Measurements from ENCODE around the gene ARHGAP31. TPM values are rescaled to one million over a fixed set of nuclear protein-coding genes. Genes with fewer than 3 reads are reported as not detected.

ARHGAP31 gene
- total and polyA plus RNA-seq, 3 experiments from 2014 or later: 3.4 to 25.8 (median 24.2) TPM

DNA sequence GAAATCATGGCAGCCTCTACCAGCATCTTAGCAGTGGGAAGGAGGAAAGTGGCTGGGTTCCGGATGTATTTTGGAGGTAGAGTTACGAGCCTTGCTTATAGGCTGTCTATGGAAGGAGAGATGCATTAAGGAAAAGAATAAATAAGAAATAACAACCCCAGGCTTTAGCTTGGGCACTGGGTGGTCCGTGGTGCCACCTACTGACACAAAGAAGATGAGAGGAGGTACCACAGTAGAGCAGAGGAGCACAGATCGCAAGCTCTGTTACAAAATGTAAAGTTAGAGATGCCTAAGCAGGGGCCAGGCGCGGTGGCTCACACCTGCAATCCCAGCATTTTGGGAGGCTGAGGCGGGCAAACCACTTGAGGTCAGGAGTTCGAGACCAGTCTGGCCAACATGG is 94.4 kb downstream of the ARHGAP31 start:
- no peaks in the 10 kb centered on the region for H3K36me3 ChIP-seq (ENCODE audit: insufficient read depth, low read length)
- Mint-ChIP-seq H3K36me3 (peaks cover 0 to 54% (median 19%) of the 10 kb centered on the region in 3 donors), H3K27ac (peak overlapping the region in 2 of 8 donors; percentile 38 to 64), H3K4me1 (no peaks in the 10 kb centered on the region), H3K4me3 (no peak overlapping the region), H3K27me3 (no peaks in the 10 kb centered on the region), H3K9me3 (no peaks in the 10 kb centered on the region)
- ChIA-PET POLR2A (no interaction called here), CTCF (interaction anchor here (0.7 to 1.9 kb wide), 5 partner anchors 113 to 505 kb away, joined by 3 to 26 read pairs (median 4); partner anchors contain the start of gene B4GALT4)
- H3K27me3 ChIP-seq (ENCODE audit: insufficient read depth, low read length, poor library complexity, severe bottlenecking): no peaks in the 10 kb centered on the region
- no peak overlapping the region for H3K27ac ChIP-seq (ENCODE audit: low read depth, low read length)
- H3K4me3 ChIP-seq (ENCODE audit: low read length): no peak overlapping the region
- DNase-seq: no peak
- H3K9me3 ChIP-seq (ENCODE audit: low read length): no peaks in the 10 kb centered on the region
- no peaks in the 10 kb centered on the region for H3K4me1 ChIP-seq (ENCODE audit: insufficient read depth, low read length)

DNA sequence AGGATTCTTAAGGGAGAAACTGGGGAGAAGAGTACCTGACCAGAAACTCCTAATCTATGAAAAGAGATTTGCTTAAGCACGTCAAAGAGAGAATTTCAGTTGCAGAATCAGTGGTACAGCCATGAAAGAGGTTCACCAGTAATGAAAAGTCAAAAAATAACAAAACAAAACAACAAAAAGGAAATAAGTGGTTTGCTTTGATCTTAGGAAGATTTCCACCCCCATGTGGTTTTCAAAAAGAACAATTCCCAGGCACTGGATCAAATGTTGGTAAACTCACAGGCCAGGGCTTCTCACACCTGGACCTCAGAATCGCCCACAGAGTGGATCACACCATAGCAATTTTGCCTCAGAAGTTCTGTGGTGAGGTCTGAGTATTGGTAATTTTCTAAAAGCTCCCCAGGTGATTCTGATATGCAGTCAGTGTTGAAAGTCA is 101.8 kb downstream of the ARHGAP31 start:
- H3K36me3 Mint-ChIP-seq: peaks cover 14 to 48% (median 15%) of the 10 kb centered on the region in 3 donors
- no peaks in the 10 kb centered on the region for H3K27me3 ChIP-seq (ENCODE audit: insufficient read depth, low read length, poor library complexity, severe bottlenecking)
- no peaks in the 10 kb centered on the region for H3K27me3 Mint-ChIP-seq

DNA sequence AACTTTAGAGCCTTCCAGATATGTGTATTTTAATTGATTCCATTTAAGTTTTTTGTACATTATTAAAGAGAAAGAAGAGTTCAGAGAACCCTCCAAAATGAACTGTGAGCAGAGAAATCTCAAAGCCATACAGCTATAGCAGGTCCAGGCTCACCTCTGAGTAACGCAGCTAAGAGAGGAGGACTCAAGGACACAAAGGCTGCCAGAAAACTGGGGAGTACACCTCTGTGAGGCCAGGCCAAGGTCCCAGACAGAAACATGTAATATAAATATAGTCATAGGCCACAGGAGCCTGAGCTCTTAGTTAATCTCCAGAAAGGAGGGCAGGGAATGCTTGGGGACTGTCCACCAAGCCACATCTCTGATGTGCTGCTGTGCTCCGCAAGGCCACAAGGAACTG is 102.7 kb downstream of the ARHGAP31 start:
- DNase-seq: no peak
- Mint-ChIP-seq H3K27ac (peak overlapping the region in 3 of 8 donors; percentile 13 to 58 (median 18)), H3K36me3 (peaks cover 13 to 48% (median 15%) of the 10 kb centered on the region in 3 donors), H3K4me1 (peaks cover 6 to 16% (median 12%) of the 10 kb centered on the region in 3 donors), H3K4me3 (no peak overlapping the region), H3K9me3 (no peaks in the 10 kb centered on the region), H3K27me3 (no peaks in the 10 kb centered on the region)
- H3K4me1 ChIP-seq (ENCODE audit: insufficient read depth, low read length): no peaks in the 10 kb centered on the region
- H3K27me3 ChIP-seq (ENCODE audit: insufficient read depth, low read length, poor library complexity, severe bottlenecking): no peaks in the 10 kb centered on the region
- H3K36me3 ChIP-seq (ENCODE audit: insufficient read depth, low read length): peaks cover 5% of the 10 kb centered on the region
- ChIA-PET POLR2A (no interaction called here), CTCF (no interaction called here)
- no peak overlapping the region for H3K27ac ChIP-seq (ENCODE audit: low read depth, low read length)
- H3K9me3 ChIP-seq (ENCODE audit: low read length): no peaks in the 10 kb centered on the region
- no peak overlapping the region for H3K4me3 ChIP-seq (ENCODE audit: low read length)

More for the DNA sequence above, 101.8 kb downstream of the ARHGAP31 start:
- CTCF ChIA-PET: interaction anchor here (1.3 kb wide), 1 partner anchor 511 kb away, joined by 4 read pairs; no protein-coding TSS in a partner anchor
- Mint-ChIP-seq H3K4me3 (no peak overlapping the region), H3K27ac (peak overlapping the region in 5 of 8 donors; percentile 8 to 58 (median 42)), H3K4me1 (peaks cover 6 to 16% (median 12%) of the 10 kb centered on the region in 3 donors), H3K9me3 (no peaks in the 10 kb centered on the region)
- peaks cover 5% of the 10 kb centered on the region for H3K36me3 ChIP-seq (ENCODE audit: insufficient read depth, low read length)
- no peaks in the 10 kb centered on the region for H3K4me1 ChIP-seq (ENCODE audit: insufficient read depth, low read length)
- no peak overlapping the region for H3K4me3 ChIP-seq (ENCODE audit: low read length)
- no peaks in the 10 kb centered on the region for H3K9me3 ChIP-seq (ENCODE audit: low read length)
- no peak overlapping the region for H3K27ac ChIP-seq (ENCODE audit: low read depth, low read length)
- POLR2A ChIA-PET: no interaction called here
- no peak for DNase-seq

DNA sequence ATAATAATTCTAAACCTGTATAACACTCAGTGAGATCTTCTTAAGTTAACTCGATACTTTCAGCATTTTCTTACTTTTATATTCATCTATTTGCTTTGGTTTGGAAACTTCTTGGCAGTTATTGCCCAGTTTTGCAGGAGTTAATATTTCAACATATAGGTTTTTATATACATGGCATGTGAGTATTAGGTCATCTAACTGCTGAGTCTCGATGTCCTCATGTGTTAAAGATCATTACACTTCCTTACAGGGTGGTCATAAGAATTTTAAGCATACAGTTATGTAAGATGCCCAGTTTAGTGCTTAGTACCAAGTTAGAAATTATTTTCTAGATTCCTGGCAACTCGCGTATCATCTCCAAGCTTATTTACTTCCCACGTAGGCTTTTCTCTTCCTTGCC is 106.3 kb downstream of the ARHGAP31 start:
- H3K9me3 Mint-ChIP-seq: no peaks in the 10 kb centered on the region
- DNase-seq: no peak
- ChIA-PET POLR2A (no interaction called here), CTCF (no interaction called here)
- peaks cover 12 to 26% (median 14%) of the 10 kb centered on the region in 3 donors for H3K36me3 Mint-ChIP-seq
- H3K27ac ChIP-seq (ENCODE audit: low read depth, low read length): no peak overlapping the region
- H3K9me3 ChIP-seq (ENCODE audit: low read length): no peaks in the 10 kb centered on the region
- H3K27me3 Mint-ChIP-seq: no peaks in the 10 kb centered on the region
- no peak overlapping the region for H3K27ac Mint-ChIP-seq
- no peaks in the 10 kb centered on the region for H3K4me1 ChIP-seq (ENCODE audit: insufficient read depth, low read length)
- H3K4me3 Mint-ChIP-seq: no peak overlapping the region
- H3K27me3 ChIP-seq (ENCODE audit: insufficient read depth, low read length, poor library complexity, severe bottlenecking): no peaks in the 10 kb centered on the region
- H3K36me3 ChIP-seq (ENCODE audit: insufficient read depth, low read length): peaks cover 5% of the 10 kb centered on the region
- no peak overlapping the region for H3K4me3 ChIP-seq (ENCODE audit: low read length)
- H3K4me1 Mint-ChIP-seq: peaks cover 6 to 10% (median 10%) of the 10 kb centered on the region in 3 donors

DNA sequence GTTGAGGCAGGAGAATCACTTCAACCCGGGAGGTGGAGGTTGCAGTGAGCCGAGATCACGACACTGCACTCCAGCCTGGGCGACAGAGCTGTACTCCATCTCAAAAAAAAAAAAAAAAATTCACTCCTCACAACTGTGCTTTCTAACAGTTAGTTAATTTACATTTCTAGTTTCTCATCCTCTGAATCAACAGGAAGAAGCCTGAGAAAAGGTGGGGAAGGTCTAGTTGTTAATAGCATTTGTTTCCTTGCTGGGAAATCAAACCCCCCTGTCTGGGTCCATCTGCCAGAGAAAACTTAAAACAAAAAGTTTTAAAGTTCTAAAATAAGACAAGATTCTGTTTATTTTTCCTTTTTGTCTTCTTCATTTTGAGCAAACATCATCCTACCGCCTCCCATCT is 106.9 kb downstream of the ARHGAP31 start:
- Histone ChIP-seq H3K9me3 (ENCODE audit: low read length) (no peaks in the 10 kb centered on the region), H3K4me1 (ENCODE audit: insufficient read depth, low read length) (no peaks in the 10 kb centered on the region), H3K4me3 (ENCODE audit: low read length) (no peak overlapping the region), H3K36me3 (ENCODE audit: insufficient read depth, low read length) (peaks cover 5% of the 10 kb centered on the region), H3K27me3 (ENCODE audit: insufficient read depth, low read length, poor library complexity, severe bottlenecking) (no peaks in the 10 kb centered on the region), H3K27ac (ENCODE audit: low read depth, low read length) (no peak overlapping the region)
- POLR2A ChIA-PET: no interaction called here
- CTCF ChIA-PET: no interaction called here
- DNase-seq: no peak
- H3K4me3 Mint-ChIP-seq: no peak overlapping the region
- H3K4me1 Mint-ChIP-seq: peaks cover 0 to 4% (median 4%) of the 10 kb centered on the region in 3 donors
- H3K27ac Mint-ChIP-seq: no peak overlapping the region
- H3K27me3 Mint-ChIP-seq: no peaks in the 10 kb centered on the region
- H3K9me3 Mint-ChIP-seq: no peaks in the 10 kb centered on the region
- peaks cover 11 to 30% (median 14%) of the 10 kb centered on the region in 3 donors for H3K36me3 Mint-ChIP-seq

DNA sequence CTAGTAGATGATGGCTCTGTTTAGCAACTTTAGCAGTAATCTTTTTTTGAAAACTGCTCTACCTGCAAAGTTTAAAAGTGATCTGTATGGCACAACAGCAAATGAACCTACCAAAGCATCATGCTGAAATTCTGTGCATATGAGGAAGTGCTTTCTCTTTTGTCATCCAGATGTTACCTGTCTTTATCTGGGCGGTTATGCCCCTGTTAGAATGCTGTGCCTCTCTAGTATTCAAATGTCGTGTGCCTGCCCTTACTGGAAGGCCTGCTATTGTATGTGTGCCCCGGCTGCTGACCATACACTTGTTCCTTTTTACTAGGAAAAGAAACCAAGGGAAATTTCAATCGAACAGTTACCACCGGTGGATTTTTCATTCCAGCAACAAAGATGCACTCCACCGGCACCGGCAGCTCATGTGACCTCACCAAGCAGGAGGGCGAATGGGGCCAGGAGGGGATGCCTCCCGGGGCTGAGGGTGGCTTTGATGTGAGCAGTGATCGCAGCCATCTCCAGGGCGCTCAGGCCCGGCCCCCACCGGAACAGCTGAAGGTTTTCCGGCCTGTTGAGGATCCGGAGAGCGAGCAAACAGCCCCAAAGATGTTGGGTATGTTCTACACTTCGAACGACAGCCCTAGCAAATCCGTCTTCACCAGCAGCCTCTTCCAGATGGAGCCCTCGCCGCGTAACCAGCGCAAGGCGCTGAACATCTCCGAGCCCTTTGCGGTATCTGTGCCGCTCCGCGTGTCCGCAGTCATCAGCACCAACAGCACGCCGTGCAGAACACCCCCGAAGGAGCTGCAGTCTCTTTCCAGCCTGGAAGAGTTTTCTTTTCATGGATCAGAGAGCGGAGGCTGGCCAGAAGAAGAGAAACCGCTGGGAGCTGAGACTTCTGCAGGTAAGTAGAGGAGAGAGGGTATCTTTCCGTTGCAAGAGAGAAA is 107.6 kb downstream of the ARHGAP31 start:
- Mint-ChIP-seq H3K27ac (no peak overlapping the region), H3K9me3 (no peaks in the 10 kb centered on the region), H3K4me1 (no peaks in the 10 kb centered on the region), H3K36me3 (peaks cover 11 to 31% (median 14%) of the 10 kb centered on the region in 3 donors), H3K4me3 (no peak overlapping the region), H3K27me3 (no peaks in the 10 kb centered on the region)
- CTCF ChIA-PET: no interaction called here
- Histone ChIP-seq H3K4me1 (ENCODE audit: insufficient read depth, low read length) (no peaks in the 10 kb centered on the region), H3K36me3 (ENCODE audit: insufficient read depth, low read length) (peaks cover 5% of the 10 kb centered on the region), H3K4me3 (ENCODE audit: low read length) (no peak overlapping the region), H3K27me3 (ENCODE audit: insufficient read depth, low read length, poor library complexity, severe bottlenecking) (no peaks in the 10 kb centered on the region), H3K9me3 (ENCODE audit: low read length) (no peaks in the 10 kb centered on the region), H3K27ac (ENCODE audit: low read depth, low read length) (no peak overlapping the region)
- DNase-seq: no peak
- POLR2A ChIA-PET: no interaction called here

DNA sequence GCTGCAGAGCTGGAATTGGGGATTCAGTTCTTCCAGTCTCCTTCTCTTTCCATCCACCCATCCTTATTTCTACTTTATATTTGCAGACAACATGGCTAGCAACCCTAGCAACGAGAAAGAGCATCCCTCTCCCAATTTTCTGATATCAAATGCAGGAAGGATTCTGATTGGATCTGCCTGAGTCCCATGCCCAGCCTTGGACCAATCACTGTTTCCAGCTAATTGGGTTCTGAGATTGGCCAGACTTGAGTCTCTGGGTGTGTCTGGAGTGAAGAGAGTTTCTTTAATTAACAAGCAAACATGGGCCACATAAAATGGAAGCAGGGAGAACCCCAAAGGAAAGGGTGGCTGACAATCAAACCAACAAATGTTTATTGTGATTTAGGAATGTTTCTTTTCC is 108.6 kb downstream of the ARHGAP31 start:
- H3K27ac ChIP-seq (ENCODE audit: low read depth, low read length): no peak overlapping the region
- no peak overlapping the region for H3K27ac Mint-ChIP-seq
- H3K36me3 ChIP-seq (ENCODE audit: insufficient read depth, low read length): peaks cover 5% of the 10 kb centered on the region
- no peaks in the 10 kb centered on the region for H3K4me1 ChIP-seq (ENCODE audit: insufficient read depth, low read length)
- H3K36me3 Mint-ChIP-seq: peaks cover 12 to 31% (median 14%) of the 10 kb centered on the region in 3 donors
- no peak overlapping the region for H3K4me3 ChIP-seq (ENCODE audit: low read length)
- ChIA-PET CTCF (no interaction called here), POLR2A (no interaction called here)
- H3K9me3 Mint-ChIP-seq: no peaks in the 10 kb centered on the region
- DNase-seq: no peak
- H3K4me1 Mint-ChIP-seq: no peaks in the 10 kb centered on the region
- no peaks in the 10 kb centered on the region for H3K27me3 ChIP-seq (ENCODE audit: insufficient read depth, low read length, poor library complexity, severe bottlenecking)
- H3K4me3 Mint-ChIP-seq: no peak overlapping the region
- no peaks in the 10 kb centered on the region for H3K27me3 Mint-ChIP-seq
- H3K9me3 ChIP-seq (ENCODE audit: low read length): no peaks in the 10 kb centered on the region

DNA sequence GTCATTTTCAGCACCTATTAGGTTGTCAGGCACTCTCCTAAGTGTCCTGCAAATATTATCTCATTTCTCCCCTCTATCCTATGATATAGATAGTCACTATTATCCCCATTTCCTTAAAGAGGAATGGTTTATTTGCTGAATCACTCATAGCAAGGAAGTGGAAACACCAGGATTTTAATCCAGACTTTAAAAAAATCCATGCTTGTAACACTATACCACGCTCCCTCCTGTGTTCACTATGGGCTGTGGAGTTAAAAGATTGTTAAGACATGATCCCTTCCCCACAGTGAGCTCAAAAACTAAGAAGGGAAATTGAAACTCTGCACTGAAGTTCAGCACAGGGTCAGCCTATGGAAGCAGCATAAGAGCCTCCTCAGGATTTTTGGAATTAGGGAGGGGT is 109.0 kb downstream of the ARHGAP31 start:
- no peaks in the 10 kb centered on the region for H3K4me1 Mint-ChIP-seq
- no peaks in the 10 kb centered on the region for H3K27me3 Mint-ChIP-seq
- Histone ChIP-seq H3K4me1 (ENCODE audit: insufficient read depth, low read length) (no peaks in the 10 kb centered on the region), H3K27me3 (ENCODE audit: insufficient read depth, low read length, poor library complexity, severe bottlenecking) (no peaks in the 10 kb centered on the region), H3K9me3 (ENCODE audit: low read length) (no peaks in the 10 kb centered on the region), H3K27ac (ENCODE audit: low read depth, low read length) (no peak overlapping the region), H3K36me3 (ENCODE audit: insufficient read depth, low read length) (peaks cover 5% of the 10 kb centered on the region), H3K4me3 (ENCODE audit: low read length) (no peak overlapping the region)
- H3K27ac Mint-ChIP-seq: no peak overlapping the region
- POLR2A ChIA-PET: no interaction called here
- H3K9me3 Mint-ChIP-seq: no peaks in the 10 kb centered on the region
- no peak overlapping the region for H3K4me3 Mint-ChIP-seq
- CTCF ChIA-PET: no interaction called here
- H3K36me3 Mint-ChIP-seq: peaks cover 12 to 31% (median 14%) of the 10 kb centered on the region in 3 donors
- DNase-seq: no peak

All from CD8-positive, alpha-beta memory T cell (primary cell).